Measurements from ENCODE around the gene NFATC2IP. TPM values are rescaled to one million over a fixed set of nuclear protein-coding genes. Genes with fewer than 3 reads are reported as not detected.

Gene NFATC2IP
- total and polyA plus RNA-seq, 2 of the 8 experiments (the other 6 are each of a cell fraction or from before 2014, with no cell fraction given), result 54.4 to 71.5 TPM

- Histone ChIP-seq H3K56ac (replicated peaks; ENCODE audit: insufficient read length, low read depth, low read length) (no peak within 1 kb of the TSS), H3K79me2 (ENCODE audit: control insufficient read depth in 1 of 2, insufficient read depth in 2 of 2, low read length in 2 of 2) (no peaks in the 10 kb centered on the region), H2BK12ac (ENCODE audit: low read depth, low read length) (no peak within 1 kb of the TSS), H3K4me3 (ENCODE audit: extremely low read depth in 1 of 4, insufficient read depth in 2 of 4, low read depth in 3 of 4, low read length in 4 of 4) (no peak within 1 kb of the TSS), H3K4me1 (replicated peaks in 1 of 4; ENCODE audit: control insufficient read depth in 3 of 4, insufficient read depth in 4 of 4, low read length in 3 of 4) (no peaks in the 10 kb centered on the region), H3K9me3 (ENCODE audit: insufficient read depth in 2 of 2, low read depth in 1 of 2, low read length in 1 of 2) (peaks cover 5 to 7% of the 10 kb centered on the region in 2 experiments; a peak in 2 of 4 replicates), H3K27ac (ENCODE audit: low read depth, low read length) (no peak within 1 kb of the TSS), H2BK5ac (ENCODE audit: low read depth, low read length) (no peak within 1 kb of the TSS), H2BK15ac (ENCODE audit: low read length) (no peak within 1 kb of the TSS), H4K20me1 (replicated peaks in 1 of 2; ENCODE audit: control insufficient read depth in 1 of 2, insufficient read depth in 2 of 2, low read length in 2 of 2) (no peaks in the 10 kb centered on the region), H4K91ac (replicated peaks; ENCODE audit: insufficient read length, low read length) (no peak within 1 kb of the TSS), H3K9ac (replicated peaks in 1 of 4; ENCODE audit: extremely low read depth in 1 of 4, low read depth in 3 of 4, low read length in 3 of 4) (no peak within 1 kb of the TSS), H3K23me2 (ENCODE audit: low read depth, low read length) (no peaks in the 10 kb centered on the region), H3K18ac (ENCODE audit: extremely low read depth, low read length) (no peak within 1 kb of the TSS), H2AK5ac (ENCODE audit: low read depth, low read length) (no peak within 1 kb of the TSS), H3K4me2 (ENCODE audit: insufficient read depth in 1 of 2, low read depth in 2 of 2, low read length in 2 of 2) (no peak within 1 kb of the TSS), H3K27me3 (replicated peaks in 1 of 4; ENCODE audit: control insufficient read depth in 3 of 4, extremely low read depth in 1 of 4, insufficient read depth in 3 of 4, low read length in 3 of 4) (no peaks in the 10 kb centered on the region), H4K5ac (ENCODE audit: insufficient read length, low read depth, low read length) (no peak within 1 kb of the TSS), H3K23ac (ENCODE audit: insufficient read length) (no peak within 1 kb of the TSS), H3K79me1 (ENCODE audit: low read depth, low read length) (no peaks in the 10 kb centered on the region), H3K36me3 (ENCODE audit: control insufficient read depth in 2 of 4, insufficient read depth in 4 of 4, low read length in 3 of 4) (peaks cover 0 to 16% (median 4%) of the 10 kb centered on the region in 4 experiments; a peak in 4 of 8 replicates), H2BK20ac (ENCODE audit: low read length) (no peak within 1 kb of the TSS), H3K14ac (ENCODE audit: insufficient read length) (no peak within 1 kb of the TSS), H2AFZ (ENCODE audit: low read length) (no peak within 1 kb of the TSS), H4K8ac (ENCODE audit: extremely low read depth, insufficient read depth, low read length) (peak within 1 kb of the TSS; percentile 68), H2BK120ac (replicated peaks; ENCODE audit: low read depth, low read length) (no peak within 1 kb of the TSS), H3K4ac (replicated peaks; ENCODE audit: insufficient read length, low read depth, low read length) (no peak within 1 kb of the TSS)
- POLR2A ChIA-PET (ENCODE audit: partially characterized antibody), result interaction anchor here (1.2 kb wide), 1 partner anchor 10 kb away, joined by 5 read pairs; the partner anchor contains the start of gene SPNS1
- no peak for DNase-seq (ENCODE audit: low read depth in 1 of 2, low spot score in 2 of 2)
- no peak for TF ChIP-seq PHF8 (conservative IDR thresholded peaks at IDR 0.05; ENCODE audit: low read depth, low read length)
- 89% methylated on average over 6 of the region's 24 CpGs; no CpG with 5 or more reads in 1 of the 2 experiments for WGBS, 2 experiments (ENCODE audit: extremely low coverage in 1 of 2, insufficient coverage in 1 of 2, insufficient read length in 1 of 2, insufficient replicate concordance in 2 of 2, low coverage in 1 of 2, low lambda C conversion rate in 2 of 2, missing lambda C conversion rate in 1 of 2)
- CTCF ChIA-PET (ENCODE audit: partially characterized antibody), result interaction anchor here (0.9 to 4.0 kb wide), 3 partner anchors 11 to 118 kb away, joined by 3 to 14 read pairs (median 3); no protein-coding TSS in a partner anchor
- no peak for FAIRE-seq
These were observed 33.9 kb downstream of the NFATC2IP start, which contains the start of gene LAT for GRCh38 chr16:28984619-28985135. Gene LAT (plus strand): TSS chr16:28985052. CDS start chr16:28985418, 366 bp downstream.

All from H1 (cell line).